GM21717 (cell line): Measurements from ENCODE around the gene PGM5.

Experiments
- ATAC-seq: cut with Tn5 transposase; IDR thresholded peaks from one replicate; pipeline ENCODE4 v1.9.1; 2021; ENCODE audit warnings: mild to moderate bottlenecking, moderate library complexity; ENCODE audit not compliant: unreplicated experiment

PGM5 gene

DNA sequence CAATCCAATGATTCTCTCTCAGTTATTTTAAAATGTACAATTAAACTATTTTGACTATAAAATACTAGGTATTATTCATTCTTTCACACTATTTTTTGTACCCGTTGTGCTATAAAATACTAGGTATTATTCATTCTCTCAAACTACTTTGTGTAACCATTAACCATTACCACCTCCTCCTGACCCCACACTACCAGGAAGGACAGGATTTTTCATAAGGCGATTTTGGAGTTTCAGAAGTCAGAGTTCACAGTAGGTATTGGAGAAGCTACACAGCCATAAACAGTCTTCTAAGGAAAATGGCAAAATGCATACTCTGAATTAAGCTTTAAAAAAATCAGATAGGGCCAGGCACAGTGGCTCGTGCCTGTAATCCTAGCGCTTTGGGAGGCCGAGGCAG is 219.4 kb downstream of the PGM5 start:
- ATAC-seq = no peak

DNA sequence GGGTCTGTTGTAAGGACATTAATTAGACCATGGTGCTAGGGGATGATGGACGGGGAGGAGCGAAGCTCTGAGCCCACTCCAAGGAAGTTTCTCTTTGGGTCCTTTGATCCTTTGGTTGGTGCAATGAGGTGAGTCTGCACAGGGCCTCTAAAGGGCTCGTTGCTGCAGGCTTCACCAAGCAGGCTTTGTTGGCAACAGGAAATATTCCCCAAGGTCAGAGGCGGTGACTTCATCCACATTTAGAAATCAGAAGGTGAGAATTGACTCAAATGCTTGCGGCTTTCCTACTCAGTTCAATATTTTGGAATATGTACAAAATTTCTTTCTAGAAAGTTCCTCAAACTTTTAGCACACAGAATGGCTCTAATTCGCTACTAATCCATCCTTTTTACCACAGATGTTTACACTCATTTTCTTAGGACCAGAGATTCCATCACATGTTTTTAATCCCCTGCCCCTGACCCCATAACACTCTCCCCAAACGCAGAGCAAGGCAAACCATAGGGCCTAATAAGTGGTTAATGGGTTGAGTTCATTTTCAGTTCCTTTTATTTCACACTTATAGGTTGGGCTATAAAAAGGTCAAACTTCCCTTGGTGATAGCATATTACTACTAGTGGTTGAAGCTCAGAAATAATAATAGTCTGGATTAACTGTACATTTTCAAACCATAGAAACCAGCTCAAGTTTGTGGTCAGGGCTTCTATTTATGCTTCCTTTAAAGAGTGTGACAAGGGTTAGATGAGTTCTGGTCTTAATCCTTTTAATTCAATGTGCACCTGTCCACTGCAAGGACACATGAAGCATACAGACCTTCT is 221.6 kb downstream of the PGM5 start:
- ATAC-seq = peak; percentile 83
